Nephron (organoid): ENCODE measurements around the gene IGLON5.

Source experiments
- H3K27ac Mint-ChIP-seq, 3 experiments: 2 replicates each; pipeline ENCODE4 v1.8.0; 2020; ENCODE audit warnings: mixed read lengths in 3 of 3, mild to moderate bottlenecking in 2 of 3, moderate library complexity in 1 of 3
- H3K27me3 Mint-ChIP-seq: 2 replicates; pipeline ENCODE4 v1.8.0; 2021; ENCODE audit warnings: low read depth, mild to moderate bottlenecking, moderate library complexity, mixed read lengths
- H3K36me3 Mint-ChIP-seq: 2 replicates; pipeline ENCODE4 v1.8.0; 2020; ENCODE audit warnings: low read depth, mixed read lengths
- H3K4me1 Mint-ChIP-seq: 2 replicates; pipeline ENCODE4 v1.8.0; 2020; ENCODE audit warnings: mixed read lengths
- H3K4me3 Mint-ChIP-seq, 3 experiments: 2 replicates each; pipeline ENCODE4 v1.8.0; 2020; ENCODE audit warnings: mild to moderate bottlenecking in 3 of 3, mixed read lengths in 3 of 3, moderate library complexity in 2 of 3
- H3K9me3 Mint-ChIP-seq: 2 replicates; pipeline ENCODE4 v1.8.0; 2020; ENCODE audit warnings: mixed read lengths
- CTCF ChIP-seq, 3 experiments: fragments of 200-600 bp; sonication (generic); IDR thresholded peaks; one replicate each; pipeline ENCODE4 v1.5.0; 2021; ENCODE audit warnings: antibody characterized with exemption in 3 of 3; ENCODE audit not compliant: unreplicated experiment in 3 of 3

Gene IGLON5

GRCh38 chr19:51311351-51312257 is at the start of gene IGLON5:
Gene IGLON5, plus strand, starts transcription at chr19:51311644. Its CDS starts 204 bp downstream, at chr19:51311848.
- H3K27me3 Mint-ChIP-seq, result peaks cover 53% of the 10 kb centered on the region
- TF ChIP-seq CTCF (IDR thresholded peaks at IDR 0.05; ENCODE audit: unreplicated experiment in 3 of 3), result no peak

GRCh38 chr19:51263808-51264207 is 47.6 kb upstream of the IGLON5 start:
- H3K9me3 Mint-ChIP-seq, result no peaks in the 10 kb centered on the region
- H3K36me3 Mint-ChIP-seq, result no peaks in the 10 kb centered on the region
- no peak overlapping the region for H3K4me3 Mint-ChIP-seq
- peaks cover 28% of the 10 kb centered on the region for H3K27me3 Mint-ChIP-seq
- no peak overlapping the region for H3K27ac Mint-ChIP-seq
- TF ChIP-seq CTCF (IDR thresholded peaks at IDR 0.05; ENCODE audit: unreplicated experiment in 3 of 3), result no peak
- no peaks in the 10 kb centered on the region for H3K4me1 Mint-ChIP-seq

More at GRCh38 chr19:51311351-51312257, at the start of gene IGLON5:
- Mint-ChIP-seq H3K27ac (peak within 1 kb of the TSS in 2 of 3 experiments; percentile 34 to 41), H3K9me3 (peaks cover 20% of the 10 kb centered on the region), H3K4me3 (peak within 1 kb of the TSS; percentile 77 to 82 (median 82)), H3K36me3 (peaks cover 4% of the 10 kb centered on the region), H3K4me1 (peaks cover 17% of the 10 kb centered on the region)

GRCh38 chr19:51271067-51271466 is 40.4 kb upstream of the IGLON5 start:
- Mint-ChIP-seq H3K27ac (no peak overlapping the region), H3K9me3 (no peaks in the 10 kb centered on the region), H3K36me3 (no peaks in the 10 kb centered on the region), H3K4me1 (no peaks in the 10 kb centered on the region), H3K4me3 (no peak overlapping the region), H3K27me3 (peaks cover 13% of the 10 kb centered on the region)
- TF ChIP-seq CTCF (IDR thresholded peaks at IDR 0.05; ENCODE audit: unreplicated experiment in 3 of 3), result no peak

DNA sequence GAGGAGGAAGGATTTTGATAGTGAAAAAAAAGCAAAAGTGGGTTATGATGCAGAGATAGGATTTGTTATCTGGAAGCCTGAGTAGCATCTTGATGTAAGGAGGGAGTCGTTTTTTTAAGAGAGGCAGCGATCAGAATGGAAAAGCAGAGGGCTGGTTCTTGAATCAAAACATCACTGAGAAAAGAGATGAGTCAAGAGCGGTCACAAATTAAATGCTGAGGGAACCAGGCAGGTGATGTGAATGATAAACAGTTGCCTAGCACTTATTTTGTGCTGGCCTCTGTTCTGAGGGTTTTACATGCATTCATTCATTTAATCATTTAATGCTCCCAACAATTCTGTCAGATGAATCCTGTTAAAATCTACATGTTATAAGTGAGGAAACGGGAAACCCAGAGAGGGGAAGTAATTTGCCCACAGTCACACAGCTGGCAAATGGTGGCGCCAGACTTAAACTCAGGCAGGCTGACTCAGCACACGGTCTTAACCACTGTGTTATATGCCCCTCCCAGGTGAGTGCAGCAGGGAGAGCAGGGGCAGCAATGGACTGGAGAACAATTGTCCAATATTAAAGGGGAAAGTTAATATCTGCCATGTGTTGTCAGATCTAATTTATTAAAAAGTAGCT is 39.1 kb upstream of the IGLON5 start:
- H3K27me3 Mint-ChIP-seq, result peaks cover 13% of the 10 kb centered on the region
- H3K27ac Mint-ChIP-seq, result no peak overlapping the region
- H3K36me3 Mint-ChIP-seq, result no peaks in the 10 kb centered on the region

DNA sequence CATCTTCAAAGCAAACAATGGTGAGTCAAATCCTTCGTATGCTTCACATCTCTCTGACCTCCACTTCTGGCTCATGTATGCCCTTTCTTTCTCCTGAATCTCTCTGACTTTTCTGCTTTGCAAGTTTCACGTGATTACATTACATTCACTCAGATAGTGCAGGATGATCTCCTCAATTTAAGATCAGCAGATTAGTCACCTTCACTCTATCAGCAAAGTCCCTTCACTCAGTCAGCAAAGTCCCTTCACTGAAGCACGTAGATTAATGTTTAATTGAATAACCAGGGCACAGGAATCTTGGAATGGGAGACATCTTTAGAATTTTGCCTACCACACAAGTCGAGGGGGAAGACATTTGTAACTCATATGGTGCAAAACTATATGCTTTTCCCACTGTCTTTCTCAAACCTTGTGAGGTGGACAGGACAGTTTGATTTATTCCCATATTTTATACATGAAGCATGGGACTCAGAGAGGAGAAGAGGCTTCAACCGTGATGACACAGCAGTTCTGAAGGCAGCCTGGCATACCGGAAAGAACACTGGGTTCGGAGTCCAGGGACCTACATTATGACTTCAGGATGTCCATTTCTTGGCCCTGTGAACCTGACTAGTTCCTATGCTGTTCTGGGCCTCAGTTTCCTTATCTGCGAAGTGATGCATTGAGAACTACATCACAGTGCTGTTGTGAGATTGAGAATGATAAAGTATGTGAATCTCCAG is 37.2 kb upstream of the IGLON5 start:
- Mint-ChIP-seq H3K27me3 (peaks cover 26% of the 10 kb centered on the region), H3K4me1 (no peaks in the 10 kb centered on the region), H3K27ac (no peak overlapping the region), H3K36me3 (no peaks in the 10 kb centered on the region), H3K9me3 (peaks cover 4% of the 10 kb centered on the region), H3K4me3 (no peak overlapping the region)
- TF ChIP-seq CTCF (IDR thresholded peaks at IDR 0.05; ENCODE audit: unreplicated experiment in 3 of 3), result no peak

More for the DNA sequence above, 39.1 kb upstream of the IGLON5 start:
- TF ChIP-seq CTCF (IDR thresholded peaks at IDR 0.05; ENCODE audit: unreplicated experiment in 3 of 3), result no peak
- Mint-ChIP-seq H3K4me3 (no peak overlapping the region), H3K9me3 (no peaks in the 10 kb centered on the region), H3K4me1 (no peaks in the 10 kb centered on the region)
